Uterus (tissue), 4 donors: ENCODE measurements around the gene PIM2. TPM values are rescaled to one million over a fixed set of nuclear protein-coding genes. Genes with fewer than 3 reads are reported as not detected.

Experiments used
- DNase-seq, 2 donors: peaks; one replicate each; pipeline ENCODE4 v3.0.0-alpha.2; 2019 to 2020
- H3K27ac ChIP-seq, 2 donors: fragments of 200-600 bp; sonication (generic); 1 replicate in 1 of 2; 2 replicates in 1 of 2; pipeline ENCODE4 v1.5.1; 2016 to 2018
- H3K27me3 ChIP-seq, 2 donors: fragments of 200-600 bp; sonication (generic); one replicate each; pipeline ENCODE4 v1.5.1; 2018 to 2019; ENCODE audit warnings: control low read depth in 1 of 2
- H3K36me3 ChIP-seq, 2 donors: fragments of 200-600 bp; sonication (generic); one replicate each; pipeline ENCODE4 v1.5.1; 2019; ENCODE audit warnings: control low read depth in 1 of 2
- H3K4me1 ChIP-seq, 2 donors: fragments of 200-600 bp; sonication (generic); one replicate each; pipeline ENCODE4 v1.5.1; 2018 to 2019; ENCODE audit warnings: control low read depth in 1 of 2
- H3K4me3 ChIP-seq, 2 donors: fragments of 200-600 bp; sonication (generic); 1 replicate in 1 of 2; 2 replicates in 1 of 2; pipeline ENCODE4 v1.5.1; 2018 to 2019; ENCODE audit warnings: mild to moderate bottlenecking in 1 of 2
- H3K9me3 ChIP-seq, 2 donors: fragments of 200-600 bp; sonication (generic); one replicate each; pipeline ENCODE4 v1.5.1; 2019; ENCODE audit warnings: control low read depth in 1 of 2
- CTCF ChIP-seq, 4 experiments: fragments of 200-600 bp in 2 of 4; fragments of 450-650 bp in 2 of 4; sonication (generic) in 2 of 4; IDR thresholded peaks; one replicate each; pipeline ENCODE4 v1.5.1; 2016 to 2019; ENCODE audit warnings: antibody characterized with exemption in 4 of 4, mild to moderate bottlenecking in 2 of 4, moderate library complexity in 1 of 4
- POLR2A ChIP-seq, 2 donors: fragments of 450-650 bp; IDR thresholded peaks; one replicate each; pipeline ENCODE4 v1.6.1; 2016; ENCODE audit warnings: antibody characterized with exemption in 2 of 2, mild to moderate bottlenecking in 1 of 2, moderate library complexity in 1 of 2
- intact Hi-C: fragments of 100-400 bp; cut with DNase I; formaldehyde crosslinking; loops from one replicate; pipeline ENCODE4 v1.15.1; 2023; ENCODE audit warnings: low total_unique reads
- total RNA-seq, 4 donors: library from RNA; depleted of rRNA in 3 of 4; stranded (reverse); fragments of >200 nt in 3 of 4; gene quantifications; one replicate each; pipeline versions ENCODE4 v1.1.0 to v1.2.4, GENCODE V29; 2014 to 2023
- donor health status: DM: yes; HTN: yes; CAD: no.

Gene PIM2
- total RNA-seq, 4 donors from 2014 or later = 4.8 to 16.8 (median 9.1) TPM; not detected in 1

DNA sequence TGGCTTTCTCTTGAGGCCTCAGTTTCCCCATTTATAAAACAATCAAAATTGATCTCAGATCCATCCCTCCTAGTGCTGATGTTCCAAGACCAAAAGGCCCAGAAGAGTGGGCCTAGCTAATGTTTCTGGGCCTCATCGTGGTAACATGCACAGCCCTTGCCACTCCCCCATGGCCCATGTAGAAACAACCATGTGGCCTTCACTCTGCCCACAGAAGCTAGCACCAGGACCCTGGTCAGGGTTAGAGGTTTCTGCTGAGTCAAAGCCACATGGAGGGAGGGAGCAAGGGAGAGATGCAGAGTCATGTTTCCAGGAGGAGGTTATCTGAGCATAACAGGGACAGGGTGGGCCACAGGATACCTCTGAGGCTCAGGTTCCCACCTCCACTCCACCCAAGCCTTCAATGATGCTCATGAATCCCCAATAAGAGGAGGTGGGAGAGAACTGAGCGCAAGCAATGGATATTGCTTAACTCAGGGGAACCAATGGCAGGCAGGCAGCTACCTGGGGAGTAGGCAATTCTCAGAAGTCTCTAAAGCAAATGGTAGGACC lies 21.7 kb upstream of the PIM2 start:
- Histone ChIP-seq H3K27ac (no peak overlapping the region), H3K4me1 (no peaks in the 10 kb centered on the region)
- intact Hi-C loops = no loop called here

GRCh38 chrX:48939524-48940228 lies 20.9 kb upstream of the PIM2 start:
- H3K27ac ChIP-seq = no peak overlapping the region

More for the DNA sequence above, 21.7 kb upstream of the PIM2 start:
- no peaks in the 10 kb centered on the region for H3K9me3 ChIP-seq
- H3K4me3 ChIP-seq = no peak overlapping the region
- TF ChIP-seq POLR2A (IDR thresholded peaks at IDR 0.05) (no peak), CTCF (IDR thresholded peaks at IDR 0.05) (no peak)
- no peaks in the 10 kb centered on the region for H3K36me3 ChIP-seq
- DNase-seq = no peak
- no peaks in the 10 kb centered on the region for H3K27me3 ChIP-seq

GRCh38 chrX:48938721-48939425 lies 20.0 kb upstream of the PIM2 start:
- TF ChIP-seq CTCF (IDR thresholded peaks at IDR 0.05) = no peak
- no peak for TF ChIP-seq POLR2A (IDR thresholded peaks at IDR 0.05)
- Histone ChIP-seq H3K36me3 (no peaks in the 10 kb centered on the region), H3K4me3 (no peak overlapping the region), H3K9me3 (no peaks in the 10 kb centered on the region), H3K4me1 (no peaks in the 10 kb centered on the region), H3K27me3 (no peaks in the 10 kb centered on the region), H3K27ac (no peak overlapping the region)
- intact Hi-C loops = no loop called here
- no peak for DNase-seq

More at GRCh38 chrX:48939524-48940228, 20.9 kb upstream of the PIM2 start:
- no peaks in the 10 kb centered on the region for H3K9me3 ChIP-seq
- no peaks in the 10 kb centered on the region for H3K4me1 ChIP-seq
- no peak for DNase-seq
- H3K36me3 ChIP-seq = no peaks in the 10 kb centered on the region
- H3K4me3 ChIP-seq = no peak overlapping the region
- no peaks in the 10 kb centered on the region for H3K27me3 ChIP-seq
- TF ChIP-seq POLR2A (IDR thresholded peaks at IDR 0.05) (no peak), CTCF (IDR thresholded peaks at IDR 0.05) (no peak)
- intact Hi-C loops = no loop called here

DNA sequence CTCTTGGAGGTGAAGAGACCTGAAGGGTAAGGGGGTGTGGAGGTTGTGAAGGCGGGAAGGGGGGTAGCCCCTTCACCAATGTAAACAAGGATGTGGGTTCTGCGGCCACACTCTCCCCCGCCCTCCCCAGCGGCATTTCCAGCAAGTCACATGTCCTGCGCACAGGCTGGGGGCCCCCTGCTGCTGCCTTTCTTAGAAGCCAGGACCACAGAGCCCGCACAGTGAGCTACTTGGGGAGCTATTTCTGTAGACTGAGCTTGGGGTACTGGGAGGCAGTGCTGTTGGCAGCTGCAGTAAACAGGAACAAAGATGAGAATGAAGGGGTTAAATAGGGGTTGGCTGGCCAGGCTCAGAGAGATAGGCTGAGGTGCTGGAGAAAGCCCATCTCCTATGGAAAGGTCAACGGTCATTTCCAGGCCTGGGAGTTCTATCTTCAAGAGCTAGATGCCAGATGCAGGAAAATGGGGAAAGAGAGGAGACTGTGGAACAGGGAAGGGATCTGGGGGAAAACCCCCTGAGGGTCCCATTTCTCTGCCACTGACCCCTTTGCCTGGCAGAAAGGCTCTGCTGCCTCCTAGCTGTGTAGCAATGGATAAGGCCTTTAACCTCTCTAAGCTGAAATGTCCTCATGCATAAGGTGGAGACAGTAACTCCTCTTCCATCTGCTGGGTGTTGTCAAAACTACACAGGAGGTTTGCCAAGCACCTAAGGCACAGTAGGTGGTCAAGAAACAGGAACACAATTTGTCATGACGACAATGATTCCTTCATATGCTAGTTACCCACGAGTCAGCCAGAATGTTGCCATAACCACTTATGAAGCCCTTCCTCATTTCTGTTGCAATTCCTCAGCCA lies 18.5 kb upstream of the PIM2 start:
- no peak for DNase-seq
- no peaks in the 10 kb centered on the region for H3K36me3 ChIP-seq
- intact Hi-C loops = no loop called here
- no peaks in the 10 kb centered on the region for H3K27me3 ChIP-seq
- TF ChIP-seq CTCF (IDR thresholded peaks at IDR 0.05) (no peak), POLR2A (IDR thresholded peaks at IDR 0.05) (no peak)
- no peak overlapping the region for H3K27ac ChIP-seq
- H3K4me1 ChIP-seq = no peaks in the 10 kb centered on the region
- H3K4me3 ChIP-seq = no peak overlapping the region
- H3K9me3 ChIP-seq = no peaks in the 10 kb centered on the region
